ENCODE measurements around the gene PRR23A. TPM values are rescaled to one million over a fixed set of nuclear protein-coding genes. Genes with fewer than 3 reads are reported as not detected.

Gene PRR23A
- total and polyA plus RNA-seq, 7 donors: not detected

DNA sequence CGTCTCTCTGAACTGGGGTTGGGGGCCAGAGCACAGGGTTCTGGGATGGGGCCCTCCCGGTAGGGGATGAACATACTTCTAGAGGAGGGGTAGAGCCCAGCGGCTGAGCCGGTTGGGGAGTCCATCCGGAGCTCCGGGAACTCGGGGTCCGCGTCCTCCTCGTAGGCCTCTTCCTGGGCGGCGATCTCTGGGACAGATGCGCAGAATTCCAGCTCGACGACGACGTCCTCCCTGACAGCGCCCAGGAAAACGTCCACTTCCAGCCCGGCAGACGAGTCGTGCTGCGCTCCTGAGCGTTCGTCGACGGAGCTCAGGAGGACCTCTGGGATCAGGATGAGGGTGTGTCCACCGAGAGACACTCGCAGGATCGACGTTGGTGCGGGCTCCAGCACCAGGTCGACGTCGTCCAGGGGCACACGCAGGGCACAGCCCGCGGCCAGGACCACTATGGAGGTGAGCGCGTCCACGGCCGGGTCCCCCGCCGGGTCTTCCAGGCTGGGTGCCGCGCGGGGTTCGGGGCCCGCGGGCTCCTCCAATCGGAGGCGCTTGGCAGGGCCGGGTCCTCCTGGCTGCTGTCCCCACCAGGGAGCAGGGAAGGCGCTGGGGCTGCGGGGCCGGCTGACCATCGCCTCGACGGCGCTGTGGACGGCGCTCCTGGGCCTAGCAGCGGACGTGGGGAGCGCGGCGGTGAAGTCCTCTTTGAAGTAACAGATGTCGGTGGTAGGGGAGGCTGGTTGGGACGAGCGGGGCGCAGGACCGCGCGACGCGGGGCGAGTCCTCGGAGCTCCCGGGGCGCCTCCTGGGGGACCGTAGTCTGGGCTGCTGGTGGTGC, 14.2 kb upstream of the PRR23A start:
- H3K9me3 ChIP-seq: peaks cover 0 to 4% (median 0%) of the 10 kb centered on the region in 4 donors
- TF ChIP-seq EP300 (IDR thresholded peaks at IDR 0.05) (no peak), POLR2AphosphoS5 (IDR thresholded peaks at IDR 0.05) (no peak), POLR2A (IDR thresholded peaks at IDR 0.05) (no peak), CTCF (IDR thresholded peaks at IDR 0.05) (no peak)
- no peaks in the 10 kb centered on the region for H3K27me3 ChIP-seq
- H3K36me3 ChIP-seq: no peaks in the 10 kb centered on the region
- WGBS, 2 donors: 65 to 84% methylated on average over 81 of the region's 81 CpGs
- no peak for DNase-seq
- intact Hi-C loops (cut with DNase I): no loop called here
- no peaks in the 10 kb centered on the region for H3K4me1 ChIP-seq
- no peak overlapping the region for H3K4me3 ChIP-seq
- H3K27ac ChIP-seq: no peak overlapping the region

GRCh38 chr3:139016430-139017048, 10.5 kb upstream of the PRR23A start:
- 64 to 77% methylated on average over 3 of the region's 3 CpGs for WGBS, 2 donors
- Histone ChIP-seq H3K36me3 (no peaks in the 10 kb centered on the region), H3K27ac (no peak overlapping the region), H3K9me3 (peaks cover 0 to 4% (median 0%) of the 10 kb centered on the region in 4 donors), H3K4me3 (no peak overlapping the region), H3K4me1 (no peaks in the 10 kb centered on the region), H3K27me3 (no peaks in the 10 kb centered on the region)
- no peak for DNase-seq
- intact Hi-C loops (cut with DNase I): no loop called here
- TF ChIP-seq CTCF (IDR thresholded peaks at IDR 0.05): no peak
- no peak for TF ChIP-seq POLR2A (IDR thresholded peaks at IDR 0.05)
- TF ChIP-seq POLR2AphosphoS5 (IDR thresholded peaks at IDR 0.05): no peak
- TF ChIP-seq EP300 (IDR thresholded peaks at IDR 0.05): no peak

DNA sequence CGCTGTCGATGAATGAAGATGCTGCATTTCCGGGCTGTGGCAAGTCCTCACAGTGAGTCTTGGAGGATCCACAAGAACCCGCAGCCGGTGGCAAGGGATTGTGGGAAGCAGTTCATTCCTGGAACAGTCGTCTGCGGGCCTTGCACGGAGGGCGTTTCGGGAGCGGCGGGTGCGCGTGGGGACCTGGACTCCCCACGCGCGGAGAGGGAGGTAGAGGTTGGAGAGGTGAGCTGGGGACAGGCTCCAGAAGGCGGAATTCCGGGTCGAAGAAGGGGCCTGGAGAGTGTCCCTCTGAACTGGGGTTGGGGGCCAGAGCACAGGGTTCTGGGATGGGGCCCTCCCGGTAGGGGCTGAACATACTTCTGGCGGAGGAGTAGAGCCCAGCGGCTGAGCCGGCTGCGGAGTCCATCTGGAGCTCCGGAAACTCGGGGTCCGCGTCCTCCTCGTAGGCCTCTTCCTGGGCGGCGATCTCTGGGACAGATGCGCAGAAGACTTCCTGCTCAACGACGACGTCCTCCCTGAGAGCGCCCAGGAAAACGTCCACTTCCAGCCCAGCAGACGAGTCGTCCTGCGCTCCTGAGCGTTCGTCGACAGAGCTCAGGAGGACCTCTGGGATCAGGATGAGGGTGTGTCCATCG, 593 bp downstream of the PRR23A start:
- Histone ChIP-seq H3K4me3 (no peak overlapping the region), H3K36me3 (no peaks in the 10 kb centered on the region), H3K4me1 (no peaks in the 10 kb centered on the region), H3K9me3 (peaks cover 0 to 4% (median 0%) of the 10 kb centered on the region in 4 donors), H3K27ac (no peak overlapping the region), H3K27me3 (no peaks in the 10 kb centered on the region)
- WGBS, 2 donors: 82 to 92% methylated on average over 45 of the region's 45 CpGs
- intact Hi-C loops (cut with DNase I): no loop called here
- TF ChIP-seq POLR2AphosphoS5 (IDR thresholded peaks at IDR 0.05): no peak
- no peak for TF ChIP-seq POLR2A (IDR thresholded peaks at IDR 0.05)
- TF ChIP-seq CTCF (IDR thresholded peaks at IDR 0.05): no peak
- no peak for TF ChIP-seq EP300 (IDR thresholded peaks at IDR 0.05)
- DNase-seq: no peak

DNA sequence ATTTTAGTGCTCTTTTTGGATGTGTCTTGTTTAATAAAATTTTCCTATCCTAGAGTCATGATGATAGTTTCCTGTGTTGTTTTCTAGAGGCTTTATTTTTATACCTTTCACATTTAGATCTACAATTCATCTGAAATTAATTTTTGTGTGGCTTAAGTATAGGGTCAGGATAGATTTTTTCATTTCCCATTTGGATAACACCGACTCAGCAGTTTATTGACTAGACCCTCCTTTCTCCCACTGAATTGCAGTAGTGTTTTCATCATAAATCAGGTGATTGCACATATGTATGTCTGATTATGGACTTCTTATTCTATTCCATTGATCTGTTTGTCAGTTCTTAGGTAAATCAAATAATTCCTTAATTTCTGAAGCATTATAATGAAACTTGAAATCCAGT, 10.4 kb downstream of the PRR23A start:
- 74 to 80% methylated on average over 1 of the region's 1 CpG for WGBS, 2 donors
- intact Hi-C loops (cut with DNase I): no loop called here
- peaks cover 0 to 4% (median 0%) of the 10 kb centered on the region in 3 donors for H3K27me3 ChIP-seq
- H3K36me3 ChIP-seq: no peaks in the 10 kb centered on the region
- no peak overlapping the region for H3K27ac ChIP-seq
- H3K4me1 ChIP-seq: no peaks in the 10 kb centered on the region
- peaks cover 0 to 5% (median 0%) of the 10 kb centered on the region in 4 donors for H3K9me3 ChIP-seq
- DNase-seq: no peak
- TF ChIP-seq EP300 (IDR thresholded peaks at IDR 0.05) (no peak), POLR2AphosphoS5 (IDR thresholded peaks at IDR 0.05) (no peak), POLR2A (IDR thresholded peaks at IDR 0.05) (no peak)
- no peak overlapping the region for H3K4me3 ChIP-seq

- 96 to 97% methylated on average over 2 of the region's 2 CpGs for WGBS, 2 donors
- TF ChIP-seq CTCF (IDR thresholded peaks at IDR 0.05) (no peak), POLR2AphosphoS5 (IDR thresholded peaks at IDR 0.05) (no peak), EP300 (IDR thresholded peaks at IDR 0.05) (no peak), POLR2A (IDR thresholded peaks at IDR 0.05) (no peak)
- intact Hi-C loops (cut with DNase I): no loop called here
- DNase-seq: no peak
- H3K9me3 ChIP-seq: no peaks in the 10 kb centered on the region
- no peaks in the 10 kb centered on the region for H3K27me3 ChIP-seq
- no peak overlapping the region for H3K4me3 ChIP-seq
- no peaks in the 10 kb centered on the region for H3K4me1 ChIP-seq
- H3K36me3 ChIP-seq: no peaks in the 10 kb centered on the region
- no peak overlapping the region for H3K27ac ChIP-seq
Observed at GRCh38 chr3:138987181-138987580, 18.9 kb downstream of the PRR23A start.
